H9 (cell line): ENCODE data around the gene POU6F2. TPM values are rescaled to one million over a fixed set of nuclear protein-coding genes. Genes with fewer than 3 reads are reported as not detected.

Experiments used
- DNase-seq: peaks from one replicate; pipeline ENCODE4 v3.0.0-alpha.2; 2017
- H2AFZ ChIP-seq: one replicate; pipeline ENCODE4 v1.6.1; 2013; ENCODE audit warnings: mild to moderate bottlenecking, low read length, control low read depth, moderate library complexity
- H2AK5ac ChIP-seq: 2 replicates; pipeline ENCODE4 v1.6.1; 2013; ENCODE audit warnings: low read length, control low read depth, mixed read lengths; ENCODE audit not compliant: insufficient read length
- H2BK120ac ChIP-seq: one replicate; pipeline ENCODE4 v1.6.1; 2013; ENCODE audit warnings: low read depth, mild to moderate bottlenecking, low read length, control low read depth, inconsistent platforms; ENCODE audit not compliant: poor library complexity, severe bottlenecking
- H2BK12ac ChIP-seq: 2 replicates; pipeline ENCODE4 v1.6.1; 2013; ENCODE audit warnings: low read length, control low read depth, mixed read lengths, low read depth; ENCODE audit not compliant: insufficient read length
- H2BK15ac ChIP-seq: 2 replicates; pipeline ENCODE4 v1.6.1; 2013; ENCODE audit warnings: low read depth, low read length, control low read depth
- H2BK20ac ChIP-seq: one replicate; pipeline ENCODE4 v1.6.1; 2013; ENCODE audit warnings: low read depth, mild to moderate bottlenecking, low read length, control low read depth, inconsistent platforms; ENCODE audit not compliant: poor library complexity, severe bottlenecking
- H2BK5ac ChIP-seq: 2 replicates; pipeline ENCODE4 v1.6.1; 2013; ENCODE audit warnings: low read length, control low read depth, mixed read lengths; ENCODE audit not compliant: insufficient read length
- H3K14ac ChIP-seq: 2 replicates; pipeline ENCODE4 v1.6.1; 2013; ENCODE audit warnings: low read length, control low read depth; ENCODE audit not compliant: insufficient read depth
- H3K18ac ChIP-seq: 2 replicates; pipeline ENCODE4 v1.6.1; 2013; ENCODE audit warnings: low read depth, mild to moderate bottlenecking, mixed read lengths, low read length, control low read depth; ENCODE audit not compliant: insufficient read length
- H3K23ac ChIP-seq: 2 replicates; pipeline ENCODE4 v1.6.1; 2013; ENCODE audit warnings: low read length, control low read depth, mixed read lengths, low read depth; ENCODE audit not compliant: insufficient read length
- H3K23me2 ChIP-seq: 2 replicates; pipeline ENCODE4 v1.6.1; 2013; ENCODE audit warnings: low read depth, mild to moderate bottlenecking, mixed read lengths, low read length, control low read depth; ENCODE audit not compliant: insufficient read length, poor library complexity, severe bottlenecking
- H3K27ac ChIP-seq: 2 replicates; pipeline ENCODE4 v1.5.1; 2013; ENCODE audit warnings: low read length, control low read depth, mixed read lengths, low read depth; ENCODE audit not compliant: insufficient read length
- H3K27me3 ChIP-seq: 2 replicates; pipeline ENCODE4 v1.6.1; 2013; ENCODE audit warnings: low read length, control low read depth, inconsistent platforms; ENCODE audit not compliant: insufficient read depth
- H3K4ac ChIP-seq: 2 replicates; pipeline ENCODE4 v1.6.1; 2013; ENCODE audit warnings: low read depth, mild to moderate bottlenecking, control low read depth, inconsistent platforms, low read length, moderate library complexity
- H3K4me1 ChIP-seq: 2 replicates; pipeline ENCODE4 v1.6.1; 2013; ENCODE audit warnings: low read length, control low read depth, inconsistent platforms; ENCODE audit not compliant: insufficient read depth
- H3K4me2 ChIP-seq: 2 replicates; pipeline ENCODE4 v1.6.1; 2013; ENCODE audit warnings: low read length, control low read depth, mixed read lengths; ENCODE audit not compliant: insufficient read length, insufficient read depth
- H3K56ac ChIP-seq: 2 replicates; pipeline ENCODE4 v1.6.1; 2013; ENCODE audit warnings: low read depth, mild to moderate bottlenecking, mixed read lengths, low read length, control low read depth; ENCODE audit not compliant: insufficient read length
- H3K79me1 ChIP-seq: 2 replicates; pipeline ENCODE4 v1.6.1; 2013; ENCODE audit warnings: low read depth, mild to moderate bottlenecking, moderate library complexity, low read length, control low read depth, inconsistent platforms; ENCODE audit not compliant: insufficient read depth, poor library complexity, severe bottlenecking
- H3K79me2 ChIP-seq: 2 replicates; pipeline ENCODE4 v1.6.1; 2013; ENCODE audit warnings: low read length, control low read depth, inconsistent platforms; ENCODE audit not compliant: insufficient read depth
- H3K9ac ChIP-seq: 2 replicates; pipeline ENCODE4 v1.6.1; 2013; ENCODE audit warnings: low read length, control low read depth, mixed read lengths; ENCODE audit not compliant: insufficient read length; ENCODE audit errors: extremely low read depth
- H3K9me3 ChIP-seq: one replicate; pipeline ENCODE4 v1.6.1; 2013; ENCODE audit warnings: low read depth, low read length, inconsistent platforms; ENCODE audit not compliant: control insufficient read depth
- H3T11ph ChIP-seq: one replicate; pipeline ENCODE4 v1.6.1; 2013; ENCODE audit warnings: mild to moderate bottlenecking, low read length, control low read depth, inconsistent platforms
- H4K20me1 ChIP-seq: one replicate; pipeline ENCODE4 v1.6.1; 2013; ENCODE audit not compliant: control insufficient read depth, insufficient read length, insufficient read depth
- H4K5ac ChIP-seq: 2 replicates; pipeline ENCODE4 v1.6.1; 2013; ENCODE audit warnings: low read depth, mild to moderate bottlenecking, mixed read lengths, low read length, control low read depth; ENCODE audit not compliant: insufficient read length
- H4K8ac ChIP-seq: replicated peaks from 2 replicates; pipeline ENCODE4 v1.6.1; 2013; ENCODE audit warnings: low read length, control low read depth, mixed read lengths, low read depth; ENCODE audit not compliant: insufficient read length
- H4K91ac ChIP-seq: 2 replicates; pipeline ENCODE4 v1.6.1; 2013; ENCODE audit warnings: low read depth, mild to moderate bottlenecking, moderate library complexity, mixed read lengths, low read length, control low read depth; ENCODE audit not compliant: insufficient read length
- H3K27ac Mint-ChIP-seq, 3 experiments: 2 replicates in 2 of 3; 3 replicates in 1 of 3; pipeline ENCODE4 v1.8.0; 2020 to 2021; ENCODE audit warnings: mixed read lengths in 3 of 3, mild to moderate bottlenecking in 1 of 3, moderate library complexity in 1 of 3
- H3K27me3 Mint-ChIP-seq: 2 replicates; pipeline ENCODE4 v1.8.0; 2021; ENCODE audit warnings: low read depth, mild to moderate bottlenecking, moderate library complexity, mixed read lengths
- H3K36me3 Mint-ChIP-seq, 3 experiments: 2 replicates in 2 of 3; 3 replicates in 1 of 3; pipeline ENCODE4 v1.8.0; 2020 to 2021; ENCODE audit warnings: low read depth in 3 of 3, mixed read lengths in 3 of 3; ENCODE audit not compliant: insufficient read depth in 1 of 3
- H3K4me1 Mint-ChIP-seq, 2 experiments: 2 replicates each; pipeline ENCODE4 v1.8.0; 2020; ENCODE audit warnings: mixed read lengths in 2 of 2
- H3K4me3 Mint-ChIP-seq, 2 experiments: 2 replicates in 1 of 2; 3 replicates in 1 of 2; pipeline ENCODE4 v1.8.0; 2020 to 2021; ENCODE audit warnings: mild to moderate bottlenecking in 2 of 2, mixed read lengths in 2 of 2, moderate library complexity in 1 of 2
- H3K9me3 Mint-ChIP-seq, 2 experiments: 2 replicates in 1 of 2; 3 replicates in 1 of 2; pipeline ENCODE4 v1.8.0; 2020; ENCODE audit warnings: mild to moderate bottlenecking in 2 of 2, mixed read lengths in 2 of 2, moderate library complexity in 1 of 2
- CTCF ChIP-seq: fragments of 200-600 bp; sonication (generic); conservative IDR thresholded peaks from 3 replicates; pipeline ENCODE4 v1.8.0; 2021; ENCODE audit warnings: antibody characterized with exemption, mild to moderate bottlenecking
- WGBS: extraction: QIAGEN DNeasy Blood & Tissue Kit; methylation state at CpG from one replicate; pipeline ENCODE4 v1.1.7; 2013; ENCODE audit warnings: missing lambda C conversion rate, low lambda C conversion rate, mixed read lengths; ENCODE audit not compliant: insufficient read length; ENCODE audit errors: extremely low coverage; 5-methylcytosine and 5-hydroxymethylcytosine counted together
- total RNA-seq: library from RNA; stranded (reverse); gene quantifications from 2 replicates; pipeline ENCODE4 v1.2.1, GENCODE V29; 2021

Gene POU6F2
- total RNA-seq, 1 experiment from 2014 or later = 1.9 TPM

GRCh38 chr7:39304668-39305405 lies 327.1 kb downstream of the POU6F2 start:
- H3K4me2 ChIP-seq = no peak overlapping the region
- H2AFZ ChIP-seq = no peak overlapping the region
- H3K27ac Mint-ChIP-seq = no peak overlapping the region
- H3T11ph ChIP-seq = no peak overlapping the region
- no peak overlapping the region for H2AK5ac ChIP-seq
- no peak overlapping the region for H4K8ac ChIP-seq
- no peaks in the 10 kb centered on the region for H3K79me2 ChIP-seq
- H3K9ac ChIP-seq = no peak overlapping the region
- no peak for DNase-seq
- H3K27ac ChIP-seq = no peak overlapping the region
- H4K5ac ChIP-seq = no peak overlapping the region
- no peak overlapping the region for H2BK5ac ChIP-seq
- no peak overlapping the region for H2BK120ac ChIP-seq
- H3K18ac ChIP-seq = no peak overlapping the region
- H3K36me3 Mint-ChIP-seq = peaks cover 0 to 6% (median 0%) of the 10 kb centered on the region in 3 experiments; a peak in 1 of 7 replicates
- H3K4me1 ChIP-seq = no peaks in the 10 kb centered on the region
- peaks cover 2% of the 10 kb centered on the region in 2 experiments; a peak in 3 of 4 replicates for H3K4me1 Mint-ChIP-seq
- H3K4ac ChIP-seq = no peak overlapping the region
- no peak overlapping the region for H2BK15ac ChIP-seq
- no peaks in the 10 kb centered on the region for H3K9me3 ChIP-seq
- no peak overlapping the region for H3K23ac ChIP-seq
- no peak overlapping the region for H3K56ac ChIP-seq
- no peaks in the 10 kb centered on the region for H3K23me2 ChIP-seq
- no peaks in the 10 kb centered on the region; the same call in 1 of the 2 replicates for H3K27me3 Mint-ChIP-seq
- H2BK20ac ChIP-seq = no peak overlapping the region
- no peak for TF ChIP-seq CTCF
- H3K27me3 ChIP-seq = no peaks in the 10 kb centered on the region
- WGBS = no CpG with 5 or more reads among the region's 3 CpGs
- no peak overlapping the region for H3K14ac ChIP-seq
- no peak overlapping the region for H3K4me3 Mint-ChIP-seq
- no peak overlapping the region for H4K91ac ChIP-seq
- H2BK12ac ChIP-seq = no peak overlapping the region
- H3K79me1 ChIP-seq = no peaks in the 10 kb centered on the region
- no peaks in the 10 kb centered on the region; a peak in 1 of 5 replicates for H3K9me3 Mint-ChIP-seq
- no peaks in the 10 kb centered on the region for H4K20me1 ChIP-seq
